Activated T-helper 1 cell treated with anti-CD3 and anti-CD28 coated beads, Interleukin-12 subunit alpha, Interleukin-12 subunit beta, Interleukin-2, Interleukin-4 antibody, amounts not matched to agents 30 ng/mL and 10 ng/mL and 1 ng/mL, durations not matched to agents 14 hours and 24 hours and 36 hours (primary cell): ENCODE measurements around the gene CNOT4. TPM values are rescaled to one million over a fixed set of nuclear protein-coding genes. Genes with fewer than 3 reads are reported as not detected.

Experiments used
- DNase-seq: peaks from one replicate; pipeline ENCODE4 v3.0.0; 2021; ENCODE audit warnings: low spot score
- H3K27ac Mint-ChIP-seq: one replicate; pipeline ENCODE4 v1.8.0; 2021; ENCODE audit warnings: mild to moderate bottlenecking, mixed read lengths
- H3K27me3 Mint-ChIP-seq: one replicate; pipeline ENCODE4 v1.8.0; 2022; ENCODE audit warnings: mild to moderate bottlenecking, moderate library complexity, mixed read lengths; ENCODE audit not compliant: insufficient read depth
- H3K36me3 Mint-ChIP-seq: one replicate; pipeline ENCODE4 v1.8.0; 2021; ENCODE audit warnings: low read depth, mixed read lengths
- H3K4me1 Mint-ChIP-seq: one replicate; pipeline ENCODE4 v1.8.0; 2021; ENCODE audit warnings: low read depth, mixed read lengths
- H3K4me3 Mint-ChIP-seq: one replicate; pipeline ENCODE4 v1.8.0; 2021; ENCODE audit warnings: mild to moderate bottlenecking, moderate library complexity, mixed read lengths
- H3K9me3 Mint-ChIP-seq: one replicate; pipeline ENCODE4 v1.8.0; 2021; ENCODE audit warnings: mixed read lengths
- intact Hi-C: fragments of 100-400 bp; cut with micrococcal nuclease; formaldehyde crosslinking; loops from one replicate; pipeline ENCODE4 v1.15.1; 2024
- total RNA-seq: library from RNA; stranded (reverse); gene quantifications from 2 replicates; pipeline ENCODE4 v1.2.3, GENCODE V29; 2022

Gene CNOT4
- total RNA-seq, 1 donor from 2014 or later, result 21.3 TPM

GRCh38 chr7:135430626-135431025, 79.3 kb downstream of the CNOT4 start:
- H3K36me3 Mint-ChIP-seq, result peaks cover 10% of the 10 kb centered on the region
- H3K9me3 Mint-ChIP-seq, result no peaks in the 10 kb centered on the region
- H3K27ac Mint-ChIP-seq, result no peak overlapping the region
- H3K27me3 Mint-ChIP-seq, result no peaks in the 10 kb centered on the region
- H3K4me1 Mint-ChIP-seq, result peaks cover 13% of the 10 kb centered on the region
- no peak overlapping the region for H3K4me3 Mint-ChIP-seq
- intact Hi-C loops, result no loop called here
- no peak for DNase-seq

GRCh38 chr7:135428879-135429278, 81.0 kb downstream of the CNOT4 start:
- Mint-ChIP-seq H3K36me3 (peaks cover 5% of the 10 kb centered on the region), H3K9me3 (no peaks in the 10 kb centered on the region), H3K27ac (no peak overlapping the region), H3K4me1 (peaks cover 22% of the 10 kb centered on the region), H3K4me3 (no peak overlapping the region), H3K27me3 (no peaks in the 10 kb centered on the region)
- intact Hi-C loops, result no loop called here
- DNase-seq, result no peak

- intact Hi-C loops, result no loop called here
- peaks cover 5% of the 10 kb centered on the region for H3K36me3 Mint-ChIP-seq
- H3K4me1 Mint-ChIP-seq, result peaks cover 22% of the 10 kb centered on the region
- H3K9me3 Mint-ChIP-seq, result no peaks in the 10 kb centered on the region
- no peak overlapping the region for H3K27ac Mint-ChIP-seq
- no peak overlapping the region for H3K4me3 Mint-ChIP-seq
- DNase-seq, result no peak
- no peaks in the 10 kb centered on the region for H3K27me3 Mint-ChIP-seq
Observed at GRCh38 chr7:135428011-135428410, 81.9 kb downstream of the CNOT4 start.

- no peak for DNase-seq
- Mint-ChIP-seq H3K4me3 (no peak overlapping the region), H3K36me3 (peaks cover 5% of the 10 kb centered on the region), H3K27ac (no peak overlapping the region), H3K27me3 (no peaks in the 10 kb centered on the region), H3K9me3 (no peaks in the 10 kb centered on the region), H3K4me1 (peaks cover 22% of the 10 kb centered on the region)
- intact Hi-C loops, result no loop called here
Observed at GRCh38 chr7:135427166-135427565, 82.7 kb downstream of the CNOT4 start.

- DNase-seq, result no peak
- Mint-ChIP-seq H3K9me3 (no peaks in the 10 kb centered on the region), H3K27me3 (no peaks in the 10 kb centered on the region), H3K27ac (no peak overlapping the region), H3K4me3 (no peak overlapping the region), H3K4me1 (peaks cover 22% of the 10 kb centered on the region), H3K36me3 (peaks cover 9% of the 10 kb centered on the region)
- intact Hi-C loops, result no loop called here
Observed at GRCh38 chr7:135425036-135425435, 84.9 kb downstream of the CNOT4 start.

- DNase-seq, result no peak
- Mint-ChIP-seq H3K4me3 (no peak overlapping the region), H3K27ac (no peak overlapping the region), H3K27me3 (no peaks in the 10 kb centered on the region), H3K36me3 (peaks cover 5% of the 10 kb centered on the region), H3K4me1 (peaks cover 11% of the 10 kb centered on the region), H3K9me3 (no peaks in the 10 kb centered on the region)
- intact Hi-C loops, result no loop called here
Observed at GRCh38 chr7:135420786-135421185, 89.1 kb downstream of the CNOT4 start.

GRCh38 chr7:135416431-135416830, 93.5 kb downstream of the CNOT4 start:
- no peak overlapping the region for H3K4me3 Mint-ChIP-seq
- no peaks in the 10 kb centered on the region for H3K27me3 Mint-ChIP-seq
- H3K36me3 Mint-ChIP-seq, result peaks cover 9% of the 10 kb centered on the region
- no peaks in the 10 kb centered on the region for H3K4me1 Mint-ChIP-seq
- H3K27ac Mint-ChIP-seq, result no peak overlapping the region
- DNase-seq, result no peak
- intact Hi-C loops, result loop anchor here (5.0 kb wide), 1 partner anchor 46 kb away; no protein-coding TSS in a partner anchor
- H3K9me3 Mint-ChIP-seq, result no peaks in the 10 kb centered on the region

- Mint-ChIP-seq H3K4me1 (peaks cover 6% of the 10 kb centered on the region), H3K27ac (no peak overlapping the region), H3K4me3 (no peak overlapping the region), H3K9me3 (no peaks in the 10 kb centered on the region), H3K27me3 (no peaks in the 10 kb centered on the region), H3K36me3 (peaks cover 11% of the 10 kb centered on the region)
- intact Hi-C loops, result loop anchor here (2.0 to 5.0 kb wide), 3 partner anchors 47 to 144 kb away; no protein-coding TSS in a partner anchor
- no peak for DNase-seq
Observed at GRCh38 chr7:135414850-135415439, 95.0 kb downstream of the CNOT4 start.

- DNase-seq, result no peak
- peaks cover 7% of the 10 kb centered on the region for H3K4me1 Mint-ChIP-seq
- H3K27me3 Mint-ChIP-seq, result no peaks in the 10 kb centered on the region
- H3K9me3 Mint-ChIP-seq, result no peaks in the 10 kb centered on the region
- peaks cover 11% of the 10 kb centered on the region for H3K36me3 Mint-ChIP-seq
- intact Hi-C loops, result loop anchor here (2.0 kb wide), 2 partner anchors 95 to 145 kb away; no protein-coding TSS in a partner anchor
- no peak overlapping the region for H3K4me3 Mint-ChIP-seq
- H3K27ac Mint-ChIP-seq, result no peak overlapping the region
Observed at GRCh38 chr7:135414208-135414607, 95.7 kb downstream of the CNOT4 start.

- no peak overlapping the region for H3K4me3 Mint-ChIP-seq
- no peaks in the 10 kb centered on the region for H3K9me3 Mint-ChIP-seq
- no peak for DNase-seq
- H3K27me3 Mint-ChIP-seq, result no peaks in the 10 kb centered on the region
- H3K36me3 Mint-ChIP-seq, result peaks cover 19% of the 10 kb centered on the region
- H3K27ac Mint-ChIP-seq, result no peak overlapping the region
- intact Hi-C loops, result no loop called here
- H3K4me1 Mint-ChIP-seq, result peaks cover 22% of the 10 kb centered on the region
Observed at GRCh38 chr7:135411098-135411497, 98.8 kb downstream of the CNOT4 start.

- intact Hi-C loops, result no loop called here
- DNase-seq, result no peak
- Mint-ChIP-seq H3K4me3 (no peak overlapping the region), H3K27ac (no peak overlapping the region), H3K4me1 (peaks cover 22% of the 10 kb centered on the region), H3K9me3 (no peaks in the 10 kb centered on the region), H3K36me3 (peaks cover 19% of the 10 kb centered on the region), H3K27me3 (no peaks in the 10 kb centered on the region)
Observed at GRCh38 chr7:135410543-135410942, 99.4 kb downstream of the CNOT4 start.

- Mint-ChIP-seq H3K9me3 (no peaks in the 10 kb centered on the region), H3K27ac (no peak overlapping the region), H3K4me3 (no peak overlapping the region), H3K36me3 (peaks cover 19% of the 10 kb centered on the region), H3K27me3 (no peaks in the 10 kb centered on the region), H3K4me1 (peaks cover 22% of the 10 kb centered on the region)
- no peak for DNase-seq
- intact Hi-C loops, result no loop called here
Observed at GRCh38 chr7:135409845-135410542, 99.9 kb downstream of the CNOT4 start.

- H3K9me3 Mint-ChIP-seq, result no peaks in the 10 kb centered on the region
- no peak for DNase-seq
- peaks cover 22% of the 10 kb centered on the region for H3K4me1 Mint-ChIP-seq
- H3K4me3 Mint-ChIP-seq, result no peak overlapping the region
- H3K36me3 Mint-ChIP-seq, result peaks cover 13% of the 10 kb centered on the region
- intact Hi-C loops, result no loop called here
- no peaks in the 10 kb centered on the region for H3K27me3 Mint-ChIP-seq
- no peak overlapping the region for H3K27ac Mint-ChIP-seq
Observed at GRCh38 chr7:135407884-135408283, 102.0 kb downstream of the CNOT4 start.
